Endothelial cell of umbilical vein (primary cell): Measurements from ENCODE around the gene SLC4A5.

Experiments used
- JUN ChIP-seq: IDR thresholded peaks from 2 replicates; pipeline ENCODE4 v1.6.1; 2011; ENCODE audit warnings: borderline replicate concordance, low read depth; ENCODE audit not compliant: insufficient read length, insufficient read depth
- POLR2A ChIP-seq: IDR thresholded peaks from 2 replicates; pipeline ENCODE4 v1.6.1; 2012; ENCODE audit warnings: low read depth, mild to moderate bottlenecking, control low read depth, low read length
- POLR2AphosphoS5 ChIP-seq: IDR thresholded peaks from 2 replicates; pipeline ENCODE4 v1.6.1; 2012; ENCODE audit warnings: low read depth, mild to moderate bottlenecking, control low read depth, low read length, moderate library complexity; ENCODE audit not compliant: insufficient read depth

DNA sequence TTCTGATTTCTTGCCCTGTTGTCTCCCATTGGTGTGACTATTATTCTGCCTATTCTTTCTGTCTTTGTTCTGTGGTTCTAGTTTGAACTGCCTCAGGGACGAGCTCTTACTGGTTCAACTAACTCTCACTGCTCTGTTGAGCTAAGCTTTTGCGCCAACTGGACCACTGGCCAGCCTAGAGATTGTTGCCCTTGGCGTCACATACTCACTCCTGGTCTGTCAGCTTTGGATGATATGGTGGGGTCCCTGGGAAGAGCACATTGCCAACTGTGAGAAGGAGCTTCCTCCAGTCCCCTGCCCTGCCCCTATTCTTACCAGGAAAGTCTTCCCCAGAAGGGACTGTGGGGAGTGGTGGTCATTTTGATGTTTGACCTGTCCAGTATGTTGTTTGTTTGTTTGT is 138.8 kb downstream of the SLC4A5 start:
- TF ChIP-seq POLR2AphosphoS5 (no peak), JUN (no peak), POLR2A (no peak)
